Activated CD8-positive, alpha-beta T cell treated with anti-CD3 and anti-CD28 coated beads for 36 hours (primary cell): ENCODE data around the gene PFDN2. TPM values are rescaled to one million over a fixed set of nuclear protein-coding genes. Genes with fewer than 3 reads are reported as not detected.

Source experiments
- ATAC-seq: fragments of 200-7000 bp; cut with Tn5 transposase; one replicate; pipeline ENCODE4 v1.10.0; 2021; ENCODE audit warnings: mild to moderate bottlenecking, moderate library complexity
- CTCF ChIA-PET: fragments of 350-600 bp; sonication (Branson Sonifier 250); formaldehyde crosslinking; loops from one replicate; lab custom pipeline; 2021; ENCODE audit warnings: antibody characterized with exemption; lab: Charles Lee
- POLR2A ChIA-PET: fragments of 350-600 bp; sonication (Branson Sonifier 250); formaldehyde crosslinking; loops from one replicate; lab custom pipeline; 2021; ENCODE audit warnings: antibody characterized with exemption; lab: Charles Lee
- DNase-seq: peaks from one replicate; pipeline ENCODE4 v3.0.0-alpha.2; 2020
- H3K27ac Mint-ChIP-seq: one replicate; pipeline ENCODE4 v1.8.0; 2021; ENCODE audit warnings: mild to moderate bottlenecking, mixed read lengths
- H3K27me3 Mint-ChIP-seq: one replicate; pipeline ENCODE4 v1.8.0; 2021; ENCODE audit warnings: mixed read lengths
- H3K36me3 Mint-ChIP-seq: one replicate; pipeline ENCODE4 v1.8.0; 2021; ENCODE audit warnings: low read depth, mixed read lengths
- H3K4me1 Mint-ChIP-seq: one replicate; pipeline ENCODE4 v1.8.0; 2021; ENCODE audit warnings: low read depth, mixed read lengths
- H3K4me3 Mint-ChIP-seq: one replicate; pipeline ENCODE4 v1.8.0; 2021; ENCODE audit warnings: mild to moderate bottlenecking, moderate library complexity, mixed read lengths
- H3K9me3 Mint-ChIP-seq: one replicate; pipeline ENCODE4 v1.8.0; 2021; ENCODE audit warnings: mixed read lengths
- intact Hi-C: fragments of 100-400 bp; cut with micrococcal nuclease; formaldehyde crosslinking; loops from one replicate; pipeline ENCODE4 v1.10.0; 2022
- total RNA-seq, 2 experiments: library from RNA; stranded (reverse); gene quantifications; one replicate each; pipeline ENCODE4 v1.2.3, GENCODE V29; 2021
- TF ChIP-seq, protein P1 (sequence below): fragments of 200-600 bp; IDR thresholded peaks from one replicate; pipeline ENCODE4 v1.8.0; 2022; ENCODE audit warnings: antibody characterized with exemption, mild to moderate bottlenecking

The PFDN2 gene
- total RNA-seq, 2 experiments from 2014 or later: 137 to 144 TPM

DNA sequence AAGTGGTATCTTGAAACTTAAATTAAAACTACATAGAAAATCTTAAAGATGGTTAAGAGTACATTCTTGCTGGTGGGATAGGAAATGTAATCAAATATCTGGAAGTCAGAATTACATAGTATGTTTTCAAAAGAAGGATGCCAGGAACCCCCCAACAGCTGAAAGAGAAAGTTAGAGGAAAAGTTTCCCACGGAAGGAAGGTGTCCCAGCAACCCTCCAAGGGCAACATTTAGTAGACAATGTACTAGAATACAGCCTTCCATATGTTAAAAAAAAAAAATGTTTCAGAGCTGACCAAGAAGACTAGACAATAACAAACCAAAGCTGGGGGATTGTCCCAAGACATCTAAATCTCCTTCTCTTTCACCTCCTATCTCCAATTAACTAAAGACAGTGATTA is 12.4 kb upstream of the PFDN2 start:
- Mint-ChIP-seq H3K36me3 (peaks cover 43% of the 10 kb centered on the region), H3K27me3 (no peaks in the 10 kb centered on the region), H3K9me3 (no peaks in the 10 kb centered on the region), H3K4me1 (peaks cover 49% of the 10 kb centered on the region), H3K4me3 (no peak overlapping the region), H3K27ac (peak overlapping the region; percentile 55)
- CTCF ChIA-PET: interaction anchor here (1.1 kb wide), 1 partner anchor 29 kb away, joined by 3 read pairs; no protein-coding TSS in a partner anchor
- intact Hi-C loops: no loop called here
- no peak for DNase-seq
- no peak for ATAC-seq
- POLR2A ChIA-PET: interaction anchor here (0.6 to 1.0 kb wide), 3 partner anchors 24 to 689 kb away, joined by 3 to 4 read pairs (median 3); no protein-coding TSS in a partner anchor
- TF ChIP-seq, protein P1, sequence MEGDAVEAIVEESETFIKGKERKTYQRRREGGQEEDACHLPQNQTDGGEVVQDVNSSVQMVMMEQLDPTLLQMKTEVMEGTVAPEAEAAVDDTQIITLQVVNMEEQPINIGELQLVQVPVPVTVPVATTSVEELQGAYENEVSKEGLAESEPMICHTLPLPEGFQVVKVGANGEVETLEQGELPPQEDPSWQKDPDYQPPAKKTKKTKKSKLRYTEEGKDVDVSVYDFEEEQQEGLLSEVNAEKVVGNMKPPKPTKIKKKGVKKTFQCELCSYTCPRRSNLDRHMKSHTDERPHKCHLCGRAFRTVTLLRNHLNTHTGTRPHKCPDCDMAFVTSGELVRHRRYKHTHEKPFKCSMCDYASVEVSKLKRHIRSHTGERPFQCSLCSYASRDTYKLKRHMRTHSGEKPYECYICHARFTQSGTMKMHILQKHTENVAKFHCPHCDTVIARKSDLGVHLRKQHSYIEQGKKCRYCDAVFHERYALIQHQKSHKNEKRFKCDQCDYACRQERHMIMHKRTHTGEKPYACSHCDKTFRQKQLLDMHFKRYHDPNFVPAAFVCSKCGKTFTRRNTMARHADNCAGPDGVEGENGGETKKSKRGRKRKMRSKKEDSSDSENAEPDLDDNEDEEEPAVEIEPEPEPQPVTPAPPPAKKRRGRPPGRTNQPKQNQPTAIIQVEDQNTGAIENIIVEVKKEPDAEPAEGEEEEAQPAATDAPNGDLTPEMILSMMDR: no peak

GRCh38 chr1:161128591-161129420 is 11.0 kb upstream of the PFDN2 start:
- ChIA-PET CTCF (interaction anchor here (0.7 to 1.7 kb wide), 5 partner anchors 9 to 175 kb away, joined by 3 to 6 read pairs (median 3); partner anchors contain the start of genes ITLN2, NIT1 and PFDN2), POLR2A (interaction anchor here (0.9 kb wide), 1 partner anchor 83 kb away, joined by 3 read pairs; the partner anchor contains the start of gene USF1)
- H3K4me3 Mint-ChIP-seq: no peak overlapping the region
- ATAC-seq (no peak), DNase-seq (no peak)
- intact Hi-C loops: no loop called here
- no peaks in the 10 kb centered on the region for H3K9me3 Mint-ChIP-seq
- peaks cover 46% of the 10 kb centered on the region for H3K4me1 Mint-ChIP-seq
- no peaks in the 10 kb centered on the region for H3K27me3 Mint-ChIP-seq
- peak overlapping the region; percentile 58 for H3K27ac Mint-ChIP-seq
- TF ChIP-seq, protein P1: no peak
- H3K36me3 Mint-ChIP-seq: peaks cover 52% of the 10 kb centered on the region

- Mint-ChIP-seq H3K4me3 (no peak overlapping the region), H3K36me3 (peaks cover 61% of the 10 kb centered on the region), H3K27ac (peak overlapping the region; percentile 73), H3K4me1 (peaks cover 50% of the 10 kb centered on the region), H3K27me3 (no peaks in the 10 kb centered on the region), H3K9me3 (no peaks in the 10 kb centered on the region)
- ChIA-PET CTCF (interaction anchor here (0.8 to 1.8 kb wide), 8 partner anchors 9 to 65 kb away, joined by 3 to 7 read pairs (median 3); partner anchors contain the start of genes KLHDC9, NIT1 and PFDN2), POLR2A (interaction anchor here (0.6 to 2.8 kb wide), 6 partner anchors 10 to 58 kb away, joined by 3 to 13 read pairs (median 4); partner anchors contain the start of genes ARHGAP30, NIT1 and PFDN2)
- intact Hi-C loops: no loop called here
- TF ChIP-seq, protein P1: no peak
- DNase-seq: no peak
- no peak for ATAC-seq
These were observed 9.8 kb upstream of the PFDN2 start for GRCh38 chr1:161127649-161128048.

GRCh38 chr1:161122967-161123366 is 5.1 kb upstream of the PFDN2 start:
- Mint-ChIP-seq H3K4me3 (no peak overlapping the region), H3K9me3 (no peaks in the 10 kb centered on the region), H3K36me3 (peaks cover 67% of the 10 kb centered on the region), H3K4me1 (peaks cover 45% of the 10 kb centered on the region), H3K27me3 (no peaks in the 10 kb centered on the region), H3K27ac (peak overlapping the region; percentile 55)
- DNase-seq (no peak), ATAC-seq (no peak)
- intact Hi-C loops: no loop called here
- ChIA-PET CTCF (no interaction called here), POLR2A (no interaction called here)
- TF ChIP-seq, protein P1: no peak
